GM12801 (cell line): ENCODE results near the gene PXDN.

Experiments
- TF ChIP-seq, protein P1 (sequence below): IDR thresholded peaks from one replicate; pipeline ENCODE4 v1.5.1; 2011; ENCODE audit warnings: control low read depth; ENCODE audit not compliant: insufficient read length; ENCODE audit errors: extremely low read depth

PXDN gene, protein sequence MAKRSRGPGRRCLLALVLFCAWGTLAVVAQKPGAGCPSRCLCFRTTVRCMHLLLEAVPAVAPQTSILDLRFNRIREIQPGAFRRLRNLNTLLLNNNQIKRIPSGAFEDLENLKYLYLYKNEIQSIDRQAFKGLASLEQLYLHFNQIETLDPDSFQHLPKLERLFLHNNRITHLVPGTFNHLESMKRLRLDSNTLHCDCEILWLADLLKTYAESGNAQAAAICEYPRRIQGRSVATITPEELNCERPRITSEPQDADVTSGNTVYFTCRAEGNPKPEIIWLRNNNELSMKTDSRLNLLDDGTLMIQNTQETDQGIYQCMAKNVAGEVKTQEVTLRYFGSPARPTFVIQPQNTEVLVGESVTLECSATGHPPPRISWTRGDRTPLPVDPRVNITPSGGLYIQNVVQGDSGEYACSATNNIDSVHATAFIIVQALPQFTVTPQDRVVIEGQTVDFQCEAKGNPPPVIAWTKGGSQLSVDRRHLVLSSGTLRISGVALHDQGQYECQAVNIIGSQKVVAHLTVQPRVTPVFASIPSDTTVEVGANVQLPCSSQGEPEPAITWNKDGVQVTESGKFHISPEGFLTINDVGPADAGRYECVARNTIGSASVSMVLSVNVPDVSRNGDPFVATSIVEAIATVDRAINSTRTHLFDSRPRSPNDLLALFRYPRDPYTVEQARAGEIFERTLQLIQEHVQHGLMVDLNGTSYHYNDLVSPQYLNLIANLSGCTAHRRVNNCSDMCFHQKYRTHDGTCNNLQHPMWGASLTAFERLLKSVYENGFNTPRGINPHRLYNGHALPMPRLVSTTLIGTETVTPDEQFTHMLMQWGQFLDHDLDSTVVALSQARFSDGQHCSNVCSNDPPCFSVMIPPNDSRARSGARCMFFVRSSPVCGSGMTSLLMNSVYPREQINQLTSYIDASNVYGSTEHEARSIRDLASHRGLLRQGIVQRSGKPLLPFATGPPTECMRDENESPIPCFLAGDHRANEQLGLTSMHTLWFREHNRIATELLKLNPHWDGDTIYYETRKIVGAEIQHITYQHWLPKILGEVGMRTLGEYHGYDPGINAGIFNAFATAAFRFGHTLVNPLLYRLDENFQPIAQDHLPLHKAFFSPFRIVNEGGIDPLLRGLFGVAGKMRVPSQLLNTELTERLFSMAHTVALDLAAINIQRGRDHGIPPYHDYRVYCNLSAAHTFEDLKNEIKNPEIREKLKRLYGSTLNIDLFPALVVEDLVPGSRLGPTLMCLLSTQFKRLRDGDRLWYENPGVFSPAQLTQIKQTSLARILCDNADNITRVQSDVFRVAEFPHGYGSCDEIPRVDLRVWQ (N-terminal part only)

DNA sequence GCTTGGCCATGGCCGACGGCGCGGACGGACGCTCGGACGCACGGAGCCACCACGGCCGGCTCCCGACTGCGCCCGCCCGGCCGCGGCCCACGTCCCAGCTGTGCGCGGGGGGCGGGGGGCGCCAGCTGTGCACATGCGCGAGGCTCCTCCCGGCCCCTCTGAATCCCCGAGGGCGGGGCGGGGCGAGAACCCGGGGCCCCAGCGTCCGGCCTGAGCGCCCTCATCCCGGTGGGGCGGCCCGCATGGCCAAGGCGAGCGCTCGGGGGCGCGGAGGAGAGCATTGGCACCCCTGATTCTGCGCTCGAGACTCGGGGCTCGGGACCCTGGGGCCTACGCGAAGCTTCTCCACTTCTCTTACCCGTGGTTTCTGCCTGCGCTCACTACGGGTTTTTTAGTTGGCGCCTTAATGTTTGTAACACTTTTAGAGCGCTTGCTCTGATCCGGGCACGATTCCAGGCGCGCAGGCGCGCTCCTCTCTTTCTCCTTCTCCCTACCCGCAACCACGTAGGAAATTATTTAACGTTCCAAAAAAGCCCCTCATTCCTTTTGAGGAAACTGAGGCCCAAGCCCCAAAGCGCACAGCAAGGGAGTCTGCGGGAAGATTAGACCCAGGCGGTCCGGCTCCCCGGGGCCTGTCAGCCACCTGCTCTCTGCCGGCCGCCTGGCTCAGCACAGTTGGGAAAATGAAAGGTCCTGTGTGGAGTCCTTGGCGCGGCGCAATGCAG is at the start of gene PXDN:
PXDN (minus strand) TSS at position 70 of the 725 bp plus-strand sequence; CDS start at position 10, 60 bp downstream.
- TF ChIP-seq, protein P1, sequence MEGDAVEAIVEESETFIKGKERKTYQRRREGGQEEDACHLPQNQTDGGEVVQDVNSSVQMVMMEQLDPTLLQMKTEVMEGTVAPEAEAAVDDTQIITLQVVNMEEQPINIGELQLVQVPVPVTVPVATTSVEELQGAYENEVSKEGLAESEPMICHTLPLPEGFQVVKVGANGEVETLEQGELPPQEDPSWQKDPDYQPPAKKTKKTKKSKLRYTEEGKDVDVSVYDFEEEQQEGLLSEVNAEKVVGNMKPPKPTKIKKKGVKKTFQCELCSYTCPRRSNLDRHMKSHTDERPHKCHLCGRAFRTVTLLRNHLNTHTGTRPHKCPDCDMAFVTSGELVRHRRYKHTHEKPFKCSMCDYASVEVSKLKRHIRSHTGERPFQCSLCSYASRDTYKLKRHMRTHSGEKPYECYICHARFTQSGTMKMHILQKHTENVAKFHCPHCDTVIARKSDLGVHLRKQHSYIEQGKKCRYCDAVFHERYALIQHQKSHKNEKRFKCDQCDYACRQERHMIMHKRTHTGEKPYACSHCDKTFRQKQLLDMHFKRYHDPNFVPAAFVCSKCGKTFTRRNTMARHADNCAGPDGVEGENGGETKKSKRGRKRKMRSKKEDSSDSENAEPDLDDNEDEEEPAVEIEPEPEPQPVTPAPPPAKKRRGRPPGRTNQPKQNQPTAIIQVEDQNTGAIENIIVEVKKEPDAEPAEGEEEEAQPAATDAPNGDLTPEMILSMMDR: no peak

DNA sequence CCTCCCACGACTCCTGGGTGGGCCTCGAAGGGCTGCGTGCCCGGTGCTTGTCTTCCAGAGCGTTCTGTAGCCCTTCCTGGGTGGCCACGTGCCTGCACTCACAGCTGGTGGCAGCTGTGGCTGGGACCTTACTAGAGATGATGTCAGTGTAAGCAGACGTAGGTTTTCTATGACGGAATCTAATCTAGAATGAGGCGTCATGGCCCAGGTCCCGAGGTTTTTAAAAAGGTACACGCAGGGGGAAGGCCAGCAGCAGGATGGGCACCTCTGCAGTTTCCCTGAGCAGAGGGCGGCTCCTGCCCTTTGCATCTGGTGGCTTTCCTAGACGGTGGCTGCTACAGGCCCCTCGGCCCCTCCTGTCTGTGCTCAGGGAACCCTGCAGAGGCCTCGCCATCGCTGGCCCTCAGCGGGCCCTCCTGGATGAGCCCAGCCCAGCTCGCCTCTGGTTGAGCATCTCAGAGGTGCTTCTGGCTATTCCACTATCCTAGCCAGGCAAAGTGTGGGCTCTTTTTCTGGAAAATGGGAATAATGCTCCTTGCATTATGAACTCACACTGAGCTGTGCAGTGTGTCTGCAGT is 49.6 kb upstream of the PXDN start:
- TF ChIP-seq, protein P1: no peak

DNA sequence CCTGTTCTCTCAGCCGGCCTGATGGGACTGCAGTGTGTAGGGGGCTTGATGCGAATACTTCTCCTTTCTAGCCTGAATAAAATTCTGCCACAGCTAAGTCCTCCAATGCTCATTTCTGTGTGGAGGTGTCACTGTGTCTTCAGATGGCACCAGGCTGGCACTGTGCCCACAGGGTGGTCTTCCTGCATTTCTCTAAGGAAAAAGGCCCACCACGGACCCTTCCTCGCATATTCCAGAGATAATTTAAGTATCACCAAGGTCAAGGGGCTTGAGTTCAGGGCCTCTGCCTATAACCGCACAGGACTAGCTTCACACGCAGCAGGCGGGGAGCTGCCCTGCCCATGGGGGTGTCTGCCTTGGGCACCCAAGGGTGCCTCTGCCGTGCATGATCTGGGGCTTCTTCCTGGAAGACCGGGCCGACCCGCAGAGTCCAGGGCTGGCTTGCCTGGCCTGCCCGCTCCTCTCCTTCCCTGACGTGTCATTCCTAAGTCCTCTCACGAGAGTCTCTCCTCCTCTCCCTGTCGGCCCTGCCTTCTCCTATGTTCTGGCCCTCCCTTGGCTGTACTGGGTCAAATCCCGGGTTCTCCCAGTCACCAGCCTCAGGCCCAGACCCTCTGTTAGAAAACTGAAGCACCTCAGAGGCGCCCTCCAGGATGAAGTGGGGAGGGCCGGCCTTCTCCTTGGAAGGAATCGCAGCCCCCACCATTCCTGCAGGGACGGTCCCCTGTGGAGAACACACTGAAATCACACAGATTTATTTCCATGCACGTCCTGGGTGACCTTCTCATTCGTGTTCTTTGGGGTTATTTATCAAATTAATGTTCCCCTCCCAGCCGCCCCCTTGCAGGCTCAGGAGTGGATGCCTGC is 48.9 kb upstream of the PXDN start:
- TF ChIP-seq, protein P1: no peak

DNA sequence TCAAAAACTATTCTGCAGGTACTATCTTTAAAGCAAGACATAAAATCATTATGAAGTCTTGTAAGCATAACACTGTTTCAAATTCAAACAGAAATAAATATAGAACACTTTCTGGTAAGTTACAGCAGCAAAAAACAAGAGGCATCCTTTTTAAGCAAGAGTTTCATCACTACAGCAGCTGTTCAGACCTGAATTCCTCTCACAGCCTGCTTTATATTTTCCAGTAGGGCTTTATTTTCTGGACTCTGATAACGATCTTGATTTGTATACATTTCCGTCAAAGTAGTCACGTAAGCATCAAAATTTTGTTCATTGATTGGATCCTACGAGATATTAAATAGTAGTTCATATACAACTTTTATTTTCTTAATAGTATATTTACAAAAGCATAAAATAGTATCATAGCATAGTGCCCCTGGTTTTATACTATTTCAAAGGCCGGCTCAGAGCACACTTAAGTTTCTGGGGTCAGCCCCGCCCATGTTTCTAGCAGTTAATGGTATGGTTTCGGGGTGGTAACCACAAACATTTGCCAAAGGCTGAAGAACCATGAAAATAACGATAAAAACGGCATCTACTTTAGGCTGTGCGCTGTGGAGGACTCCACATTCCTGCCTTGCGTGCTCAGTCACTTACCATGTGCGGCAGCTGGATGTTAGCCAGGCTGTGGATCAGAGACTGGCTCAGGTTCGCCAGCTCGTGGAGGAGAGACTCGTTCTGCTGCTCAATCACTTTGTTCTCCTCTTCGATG is 47.5 kb upstream of the PXDN start:
- TF ChIP-seq, protein P1: no peak

DNA sequence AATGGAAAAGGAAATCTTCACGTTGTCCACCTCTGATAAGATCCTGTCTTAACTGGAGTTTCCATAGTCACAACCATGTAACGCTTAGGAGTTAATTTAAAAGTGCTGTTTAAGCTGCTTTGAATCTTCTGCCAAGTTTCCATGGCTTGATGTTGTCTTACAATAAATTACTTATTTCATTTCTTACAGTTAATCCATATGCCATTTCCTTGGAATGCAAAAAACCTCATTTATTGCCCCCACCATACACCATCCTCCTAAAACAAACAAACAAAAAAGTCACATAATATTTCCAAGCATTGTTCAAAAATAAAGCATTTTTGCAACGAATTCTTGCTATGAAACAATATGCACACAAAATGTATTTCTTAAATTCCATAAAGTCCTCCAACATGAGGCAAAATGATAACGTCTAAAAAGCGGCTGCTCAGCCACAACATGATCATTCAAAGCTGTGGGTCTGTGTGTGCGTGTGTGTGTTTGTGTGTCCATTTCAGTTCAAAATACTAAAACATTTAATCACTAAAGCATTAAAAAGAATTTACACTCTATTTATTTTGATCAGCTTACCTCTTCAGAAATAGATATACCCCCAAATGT is 46.8 kb upstream of the PXDN start:
- TF ChIP-seq, protein P1: no peak
